GM12875 (cell line): ENCODE results near the gene TCF21.
"Not testable (repeated sequence)": the region's sequence is repeated elsewhere in the genome, so short reads cannot be mapped to it uniquely, and the experiment has no call there.

ENCODE experiments used
- H3K4me3 ChIP-seq: one replicate; pipeline ENCODE4 v1.5.1; 2011; ENCODE audit warnings: low read depth, low read length, control low read depth
- TF ChIP-seq, protein P1 (sequence below): IDR thresholded peaks from 2 replicates; pipeline ENCODE4 v1.5.1; 2011; ENCODE audit warnings: low read depth, mild to moderate bottlenecking, control low read depth, inconsistent platforms, low read length, moderate library complexity, borderline replicate concordance; ENCODE audit not compliant: insufficient read depth

Gene TCF21

GRCh38 chr6:133855991-133856370 is 32.9 kb upstream of the TCF21 start:
- TF ChIP-seq, protein P1, sequence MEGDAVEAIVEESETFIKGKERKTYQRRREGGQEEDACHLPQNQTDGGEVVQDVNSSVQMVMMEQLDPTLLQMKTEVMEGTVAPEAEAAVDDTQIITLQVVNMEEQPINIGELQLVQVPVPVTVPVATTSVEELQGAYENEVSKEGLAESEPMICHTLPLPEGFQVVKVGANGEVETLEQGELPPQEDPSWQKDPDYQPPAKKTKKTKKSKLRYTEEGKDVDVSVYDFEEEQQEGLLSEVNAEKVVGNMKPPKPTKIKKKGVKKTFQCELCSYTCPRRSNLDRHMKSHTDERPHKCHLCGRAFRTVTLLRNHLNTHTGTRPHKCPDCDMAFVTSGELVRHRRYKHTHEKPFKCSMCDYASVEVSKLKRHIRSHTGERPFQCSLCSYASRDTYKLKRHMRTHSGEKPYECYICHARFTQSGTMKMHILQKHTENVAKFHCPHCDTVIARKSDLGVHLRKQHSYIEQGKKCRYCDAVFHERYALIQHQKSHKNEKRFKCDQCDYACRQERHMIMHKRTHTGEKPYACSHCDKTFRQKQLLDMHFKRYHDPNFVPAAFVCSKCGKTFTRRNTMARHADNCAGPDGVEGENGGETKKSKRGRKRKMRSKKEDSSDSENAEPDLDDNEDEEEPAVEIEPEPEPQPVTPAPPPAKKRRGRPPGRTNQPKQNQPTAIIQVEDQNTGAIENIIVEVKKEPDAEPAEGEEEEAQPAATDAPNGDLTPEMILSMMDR, result no peak
- no peak overlapping the region for H3K4me3 ChIP-seq

DNA sequence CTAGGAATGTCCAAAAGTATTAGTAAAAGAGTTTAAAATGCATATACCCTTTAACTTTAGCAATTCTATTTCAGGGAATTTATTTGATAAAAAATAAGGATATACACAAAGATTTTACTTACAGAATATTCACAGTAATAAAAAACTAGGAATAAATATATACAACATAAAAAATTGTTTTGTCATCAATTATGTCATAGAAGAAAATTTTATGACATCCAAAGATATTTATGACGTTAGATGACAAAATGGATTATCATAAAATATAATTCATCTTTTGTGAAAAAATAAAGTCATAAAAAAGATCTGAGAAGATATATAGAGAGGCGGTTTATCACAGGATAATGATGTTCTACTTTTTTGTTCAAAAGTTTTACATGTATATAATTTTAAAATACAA is 32.0 kb upstream of the TCF21 start:
- no peak overlapping the region for H3K4me3 ChIP-seq
- TF ChIP-seq, protein P1, result no peak

GRCh38 chr6:133857696-133858095 is 31.2 kb upstream of the TCF21 start:
- no peak overlapping the region for H3K4me3 ChIP-seq
- TF ChIP-seq, protein P1, result no peak

DNA sequence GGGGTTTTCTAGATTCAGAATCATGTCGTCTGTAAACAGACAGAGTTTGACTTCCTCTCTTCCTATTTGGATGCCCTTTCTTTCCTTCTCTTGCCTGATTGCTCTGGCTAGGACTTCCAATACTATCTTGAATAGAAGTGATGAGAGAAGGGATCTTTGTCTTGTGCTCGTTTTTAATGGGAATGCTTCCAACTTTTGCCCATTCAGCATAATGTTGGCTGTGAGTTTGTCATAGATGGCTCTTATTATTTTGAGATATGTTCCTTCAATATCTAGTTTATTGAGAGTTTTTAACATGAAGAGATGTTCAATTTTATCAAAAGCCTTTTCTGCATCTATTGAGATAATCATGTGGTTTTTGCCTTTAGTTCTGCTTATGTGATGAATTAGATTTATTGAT is 27.6 kb upstream of the TCF21 start:
- not testable (repeated sequence) for H3K4me3 ChIP-seq

DNA sequence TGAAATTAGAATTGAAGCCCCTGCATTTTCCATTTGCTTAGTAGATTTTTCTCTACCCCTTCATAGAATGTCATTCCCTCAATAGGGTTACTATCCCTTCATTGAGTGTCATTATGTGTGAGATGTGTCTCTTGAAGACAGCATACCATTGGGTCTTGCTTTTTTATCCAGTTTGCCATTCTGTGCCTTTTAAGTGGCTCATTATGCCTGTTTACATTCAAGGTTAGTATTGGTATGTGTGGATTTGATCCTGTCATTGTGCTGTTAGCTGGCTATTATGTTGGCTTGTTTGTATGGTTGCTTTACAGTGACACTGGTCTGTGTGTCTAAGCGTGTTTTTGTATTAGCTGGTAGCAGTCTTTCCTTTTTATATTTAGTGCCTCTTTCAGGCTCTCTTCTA is 25.7 kb upstream of the TCF21 start:
- no peak overlapping the region for H3K4me3 ChIP-seq
- TF ChIP-seq, protein P1, result no peak

DNA sequence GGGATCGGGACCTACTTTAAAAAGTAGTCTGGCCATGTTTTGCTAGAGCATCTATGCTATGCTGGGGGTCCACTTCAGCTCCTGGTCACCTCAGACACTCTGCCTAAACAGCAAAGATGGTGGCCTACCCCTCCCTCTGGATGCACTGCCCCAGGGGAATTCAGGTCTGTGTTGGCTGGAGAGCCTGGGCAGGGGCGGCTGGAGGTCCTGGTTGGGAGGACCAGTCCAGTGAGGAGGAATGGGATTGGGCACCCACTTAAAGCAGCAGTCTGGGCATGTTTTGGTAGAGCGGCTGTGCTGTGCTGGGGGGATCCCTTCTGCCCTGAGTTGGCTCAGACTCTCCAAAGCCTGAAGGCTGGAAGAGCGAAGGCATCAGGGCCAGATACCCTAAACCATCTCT is 23.2 kb upstream of the TCF21 start:
- H3K4me3 ChIP-seq, result no peak overlapping the region
- TF ChIP-seq, protein P1, result no peak

- no peak overlapping the region for H3K4me3 ChIP-seq
- TF ChIP-seq, protein P1, result no peak
Observed at GRCh38 chr6:133871131-133871530, 17.8 kb upstream of the TCF21 start.

DNA sequence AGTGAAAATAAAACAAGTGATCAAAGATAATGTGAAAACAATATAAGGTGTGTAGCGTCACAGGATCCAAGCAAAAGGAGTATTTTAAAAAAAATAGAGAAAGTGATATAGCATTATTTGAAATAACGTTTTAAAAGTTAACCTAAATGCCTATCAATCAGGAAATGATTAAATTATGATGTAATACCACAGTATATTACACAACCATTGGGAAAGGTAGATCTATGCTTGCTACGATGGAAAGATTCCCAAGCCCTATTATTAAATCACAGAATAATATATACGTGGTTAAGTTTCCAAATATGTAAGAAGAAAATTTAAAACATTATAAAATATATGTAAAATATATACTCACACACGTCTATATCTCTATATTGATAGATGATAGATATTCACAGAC is 15.4 kb upstream of the TCF21 start:
- TF ChIP-seq, protein P1, result no peak
- H3K4me3 ChIP-seq, result no peak overlapping the region
